ENCODE results near the gene MSH6.
"Not testable (repeated sequence)": the region's sequence is repeated elsewhere in the genome, so short reads cannot be mapped to it uniquely, and the experiment has no call there.

MSH6 gene

GRCh38 chr2:47849368-47849767, 66.4 kb downstream of the MSH6 start:
- DNase-seq = no peak

DNA sequence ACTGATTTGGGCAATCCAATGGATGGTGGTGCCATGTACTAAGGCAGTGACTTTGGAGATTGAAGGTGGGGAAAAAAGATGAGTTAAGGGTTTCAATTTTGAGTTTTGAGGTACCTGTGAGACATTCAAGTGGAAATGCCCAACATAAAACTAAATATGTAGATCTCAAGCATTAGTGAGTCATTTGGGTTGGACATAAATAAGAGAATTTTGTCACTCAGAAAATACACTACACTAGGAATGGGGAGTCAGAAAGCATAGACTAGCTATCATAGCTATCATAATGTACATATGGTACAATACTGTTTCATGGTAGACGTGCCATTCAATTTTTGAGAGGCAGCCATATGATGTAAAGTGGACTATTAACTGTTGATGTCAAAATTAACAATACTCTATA, 67.3 kb downstream of the MSH6 start:
- DNase-seq = no peak

- DNase-seq = not testable (repeated sequence)
Measured at GRCh38 chr2:47853067-47853777, 70.3 kb downstream of the MSH6 start.
